ENCODE data around the gene ZBTB2. TPM values are rescaled to one million over a fixed set of nuclear protein-coding genes. Genes with fewer than 3 reads are reported as not detected.

The ZBTB2 gene
- total RNA-seq, 4 donors from 2014 or later: 10.9 to 12.3 (median 11.3) TPM

DNA sequence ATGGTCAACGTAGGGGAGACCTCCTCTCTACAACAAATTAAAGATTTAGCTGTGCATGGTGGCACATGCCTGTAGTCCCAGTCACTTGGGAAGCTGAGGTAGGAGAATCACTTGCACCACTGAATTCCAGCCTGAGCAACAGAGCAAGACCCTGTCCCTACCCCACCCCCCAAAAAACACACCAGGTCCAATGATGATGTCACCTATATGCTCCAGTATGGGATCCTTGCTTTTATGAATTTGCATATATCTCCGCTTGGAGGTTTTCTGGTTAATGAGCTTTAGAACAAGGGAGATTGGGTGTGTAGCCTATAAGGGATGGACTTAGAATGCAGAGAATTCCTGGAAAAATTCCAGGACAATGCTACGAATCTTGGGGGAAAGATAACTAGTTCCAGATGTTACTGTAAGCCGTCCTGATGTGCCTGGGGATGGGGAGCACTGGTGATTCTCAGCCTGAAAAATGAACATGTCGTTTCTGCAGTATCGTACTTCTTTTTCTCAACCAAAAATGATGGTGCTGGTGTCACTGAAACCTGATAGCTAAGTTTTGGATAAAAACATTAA, 61.1 kb downstream of the ZBTB2 start:
- WGBS, 2 donors: 62 to 70% methylated on average over 6 of the region's 6 CpGs
- DNase-seq (ENCODE audit: low spot score in 2 of 2): peak in 1 of 2 donors; percentile 59
- intact Hi-C loops (cut with DNase I; ENCODE audit: low total_unique reads): no loop called here
- no peak overlapping the region for H3K4me3 ChIP-seq (ENCODE audit: low read depth, poor library complexity, severe bottlenecking)
- no peak for TF ChIP-seq POLR2A (IDR thresholded peaks at IDR 0.05)
- no peak for TF ChIP-seq CTCF (IDR thresholded peaks at IDR 0.05)

GRCh38 chr6:151327101-151327500, 64.3 kb downstream of the ZBTB2 start:
- no peak overlapping the region for H3K4me3 ChIP-seq (ENCODE audit: low read depth, poor library complexity, severe bottlenecking)
- no peak for DNase-seq (ENCODE audit: low spot score in 2 of 2)
- no peak for TF ChIP-seq POLR2A (IDR thresholded peaks at IDR 0.05)
- no peak for TF ChIP-seq CTCF (IDR thresholded peaks at IDR 0.05)
- intact Hi-C loops (cut with DNase I; ENCODE audit: low total_unique reads): loop anchor here (5.0 kb wide), 2 partner anchors 315 to 430 kb away; no protein-coding TSS in a partner anchor
- 79 to 86% methylated on average over 4 of the region's 4 CpGs for WGBS, 2 donors

GRCh38 chr6:151326116-151326825, 65.1 kb downstream of the ZBTB2 start:
- TF ChIP-seq CTCF (IDR thresholded peaks at IDR 0.05): no peak
- TF ChIP-seq POLR2A (IDR thresholded peaks at IDR 0.05): no peak
- 56 to 62% methylated on average over 8 of the region's 8 CpGs for WGBS, 2 donors
- intact Hi-C loops (cut with DNase I; ENCODE audit: low total_unique reads): loop anchor here (5.0 kb wide), 2 partner anchors 314 to 429 kb away; no protein-coding TSS in a partner anchor
- DNase-seq (ENCODE audit: low spot score in 2 of 2): no peak
- H3K4me3 ChIP-seq (ENCODE audit: low read depth, poor library complexity, severe bottlenecking): peak overlapping the region; percentile 8

DNA sequence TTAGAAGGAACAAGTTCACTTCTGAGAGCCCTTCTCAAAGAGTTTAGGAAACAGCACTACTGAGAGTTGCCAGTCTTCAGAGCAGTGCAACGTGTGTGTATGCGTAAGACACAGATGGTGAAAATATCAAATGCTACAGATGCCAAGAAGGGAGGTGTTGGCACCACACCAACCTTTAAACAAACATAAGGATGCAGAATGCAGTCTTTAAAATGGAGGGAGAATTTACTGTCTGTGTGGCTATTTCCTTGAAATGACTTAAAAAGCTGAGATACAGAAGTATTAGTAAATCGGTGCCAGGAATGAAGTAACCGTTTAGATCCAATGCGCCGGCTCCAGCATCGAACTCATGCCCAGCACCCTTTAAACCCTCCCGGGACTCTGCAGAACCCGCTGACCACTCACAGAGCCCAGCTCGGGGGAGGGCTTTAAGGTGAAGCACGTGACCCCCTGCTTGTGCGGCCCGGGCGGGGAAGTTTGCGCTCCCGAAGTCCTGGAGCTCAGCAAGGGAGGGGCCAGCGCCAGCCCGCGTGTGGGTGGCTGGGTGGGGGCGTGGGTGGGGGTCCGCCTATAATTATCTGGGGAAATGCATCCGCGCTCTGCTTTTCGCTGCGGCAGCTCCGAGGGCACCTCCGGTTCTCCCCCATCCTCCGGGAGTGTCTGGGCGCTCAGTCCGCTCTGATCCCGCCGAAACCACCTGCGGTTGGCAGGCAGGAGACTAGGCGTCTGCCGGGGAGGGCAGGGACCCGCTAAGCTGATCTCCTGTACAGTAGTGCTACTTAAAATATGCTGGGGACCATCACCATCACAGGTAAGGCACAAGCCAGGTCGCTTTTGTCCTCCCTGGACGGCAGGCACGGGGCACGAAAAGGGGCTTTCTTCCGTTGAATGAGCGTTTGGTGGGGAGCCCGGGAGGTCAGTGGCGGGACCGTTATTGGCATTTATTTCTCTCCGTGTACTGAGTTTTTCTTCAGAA, 66.0 kb downstream of the ZBTB2 start:
- DNase-seq (ENCODE audit: low spot score in 2 of 2): peak; percentile 43 to 91
- peak overlapping the region; percentile 8 for H3K4me3 ChIP-seq (ENCODE audit: low read depth, poor library complexity, severe bottlenecking)
- 6% methylated on average over 29 to 44 of the region's 46 CpGs for WGBS, 2 donors
- TF ChIP-seq POLR2A (IDR thresholded peaks at IDR 0.05) (no peak), CTCF (IDR thresholded peaks at IDR 0.05) (no peak)
- intact Hi-C loops (cut with DNase I; ENCODE audit: low total_unique reads): loop anchor here (5.0 kb wide), 2 partner anchors 313 to 428 kb away; no protein-coding TSS in a partner anchor

GRCh38 chr6:151324488-151324825, 66.9 kb downstream of the ZBTB2 start:
- no peak for DNase-seq (ENCODE audit: low spot score in 2 of 2)
- no peak overlapping the region for H3K4me3 ChIP-seq (ENCODE audit: low read depth, poor library complexity, severe bottlenecking)
- intact Hi-C loops (cut with DNase I; ENCODE audit: low total_unique reads): no loop called here
- 30 to 32% methylated on average over 6 of the region's 6 CpGs for WGBS, 2 donors
- TF ChIP-seq POLR2A (IDR thresholded peaks at IDR 0.05) (no peak), CTCF (IDR thresholded peaks at IDR 0.05) (no peak)
